ENCODE measurements around the gene MYO7A.
A peak's percentile ranks its signal among the peaks of the same experiment; 100 is the strongest.

The MYO7A gene

DNA sequence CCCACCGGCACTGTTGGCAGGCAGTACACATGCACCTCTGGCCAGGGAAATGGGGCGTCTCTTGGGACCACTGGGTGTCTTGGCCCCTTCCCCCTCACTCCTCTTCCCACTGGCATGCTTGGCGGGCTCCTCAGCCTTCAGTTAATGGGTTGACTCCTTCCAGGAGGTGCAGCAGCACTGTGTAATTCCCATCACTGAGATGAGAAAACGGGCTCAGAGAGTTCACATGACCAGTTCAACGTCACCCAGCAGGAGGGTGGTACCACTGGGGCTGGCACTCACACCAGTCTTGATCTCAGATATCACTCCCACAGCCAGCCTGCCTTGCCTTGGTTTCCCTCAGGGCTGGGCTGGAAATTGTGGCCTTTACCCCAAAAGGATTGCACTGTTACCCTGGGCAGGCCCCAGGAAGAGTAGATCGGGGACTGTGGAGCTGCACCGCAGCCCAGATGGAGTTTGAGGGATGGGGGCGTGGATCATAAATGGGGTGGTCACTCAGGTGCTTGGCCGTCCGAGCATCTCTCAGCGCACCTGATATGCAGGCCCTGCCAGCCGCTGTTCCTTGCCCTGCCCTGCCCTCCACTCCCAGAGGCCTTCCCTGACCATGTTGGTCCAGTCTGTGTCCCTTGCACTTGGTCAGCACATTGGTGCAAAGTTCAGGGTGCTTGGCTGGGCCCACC is 44.3 kb upstream of the MYO7A start:
- no peak overlapping the region for H3K4me3 ChIP-seq (ENCODE audit: low read length)
- TF ChIP-seq, protein P1, sequence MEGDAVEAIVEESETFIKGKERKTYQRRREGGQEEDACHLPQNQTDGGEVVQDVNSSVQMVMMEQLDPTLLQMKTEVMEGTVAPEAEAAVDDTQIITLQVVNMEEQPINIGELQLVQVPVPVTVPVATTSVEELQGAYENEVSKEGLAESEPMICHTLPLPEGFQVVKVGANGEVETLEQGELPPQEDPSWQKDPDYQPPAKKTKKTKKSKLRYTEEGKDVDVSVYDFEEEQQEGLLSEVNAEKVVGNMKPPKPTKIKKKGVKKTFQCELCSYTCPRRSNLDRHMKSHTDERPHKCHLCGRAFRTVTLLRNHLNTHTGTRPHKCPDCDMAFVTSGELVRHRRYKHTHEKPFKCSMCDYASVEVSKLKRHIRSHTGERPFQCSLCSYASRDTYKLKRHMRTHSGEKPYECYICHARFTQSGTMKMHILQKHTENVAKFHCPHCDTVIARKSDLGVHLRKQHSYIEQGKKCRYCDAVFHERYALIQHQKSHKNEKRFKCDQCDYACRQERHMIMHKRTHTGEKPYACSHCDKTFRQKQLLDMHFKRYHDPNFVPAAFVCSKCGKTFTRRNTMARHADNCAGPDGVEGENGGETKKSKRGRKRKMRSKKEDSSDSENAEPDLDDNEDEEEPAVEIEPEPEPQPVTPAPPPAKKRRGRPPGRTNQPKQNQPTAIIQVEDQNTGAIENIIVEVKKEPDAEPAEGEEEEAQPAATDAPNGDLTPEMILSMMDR (IDR thresholded peaks at IDR 0.05; ENCODE audit: insufficient read depth, low read depth, low read length, missing control alignments): no peak
- no peak for DNase-seq (ENCODE audit: low read depth)

DNA sequence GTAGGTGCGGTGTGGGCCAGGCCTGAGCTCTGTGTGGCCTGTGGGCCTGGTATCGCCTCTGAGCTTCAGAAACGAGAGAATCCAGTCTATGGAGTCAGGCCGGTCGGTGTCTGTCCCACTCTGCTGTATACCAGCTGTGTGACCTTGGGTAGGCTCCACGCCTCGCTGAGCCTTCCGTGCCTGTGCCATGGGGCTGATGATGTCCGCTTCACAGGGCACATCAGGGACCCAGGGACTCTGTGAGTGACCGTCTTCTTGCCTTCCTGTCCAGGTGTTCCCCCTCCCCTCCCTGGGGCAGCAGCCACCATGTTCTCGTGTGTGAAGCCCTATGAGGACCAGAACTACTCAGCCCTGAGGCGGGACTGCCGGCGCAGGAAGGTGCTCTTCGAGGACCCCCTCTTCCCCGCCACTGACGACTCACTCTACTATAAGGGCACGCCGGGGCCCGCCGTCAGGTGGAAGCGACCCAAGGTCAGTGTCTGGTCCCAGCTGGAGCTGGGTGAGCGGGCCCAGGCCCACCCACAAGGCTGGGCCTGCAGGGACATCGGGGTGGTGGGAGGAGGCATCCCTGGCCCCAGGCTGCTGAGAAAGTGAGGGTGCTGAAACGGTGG is 43.4 kb upstream of the MYO7A start:
- TF ChIP-seq, protein P1 (IDR thresholded peaks at IDR 0.05; ENCODE audit: insufficient read depth, low read depth, low read length, missing control alignments): no peak
- no peak for DNase-seq (ENCODE audit: low read depth)
- no peak overlapping the region for H3K4me3 ChIP-seq (ENCODE audit: low read length)

DNA sequence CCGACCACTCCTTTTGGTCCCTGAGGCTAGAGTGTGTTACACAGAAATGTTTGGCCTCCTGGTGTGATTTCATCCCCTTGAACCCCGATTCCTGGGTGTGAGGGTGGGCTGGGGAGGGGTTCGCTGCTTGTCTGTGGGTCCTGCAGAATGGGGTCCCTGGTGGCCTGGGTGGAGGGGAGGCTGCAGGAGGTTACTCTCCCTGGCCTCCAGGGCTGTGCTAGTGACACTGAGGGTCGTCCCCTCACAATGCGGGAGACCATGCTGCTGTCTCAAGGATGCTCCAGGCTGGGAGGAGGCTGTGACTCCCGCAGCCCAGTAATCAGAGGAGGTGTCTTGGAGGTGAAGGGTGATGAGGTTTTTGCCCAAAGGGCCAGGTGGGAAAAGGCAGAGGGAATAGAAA is 42.4 kb upstream of the MYO7A start:
- TF ChIP-seq, protein P1 (IDR thresholded peaks at IDR 0.05; ENCODE audit: insufficient read depth, low read depth, low read length, missing control alignments): no peak
- H3K4me3 ChIP-seq (ENCODE audit: low read length): no peak overlapping the region
- no peak for DNase-seq (ENCODE audit: low read depth)

DNA sequence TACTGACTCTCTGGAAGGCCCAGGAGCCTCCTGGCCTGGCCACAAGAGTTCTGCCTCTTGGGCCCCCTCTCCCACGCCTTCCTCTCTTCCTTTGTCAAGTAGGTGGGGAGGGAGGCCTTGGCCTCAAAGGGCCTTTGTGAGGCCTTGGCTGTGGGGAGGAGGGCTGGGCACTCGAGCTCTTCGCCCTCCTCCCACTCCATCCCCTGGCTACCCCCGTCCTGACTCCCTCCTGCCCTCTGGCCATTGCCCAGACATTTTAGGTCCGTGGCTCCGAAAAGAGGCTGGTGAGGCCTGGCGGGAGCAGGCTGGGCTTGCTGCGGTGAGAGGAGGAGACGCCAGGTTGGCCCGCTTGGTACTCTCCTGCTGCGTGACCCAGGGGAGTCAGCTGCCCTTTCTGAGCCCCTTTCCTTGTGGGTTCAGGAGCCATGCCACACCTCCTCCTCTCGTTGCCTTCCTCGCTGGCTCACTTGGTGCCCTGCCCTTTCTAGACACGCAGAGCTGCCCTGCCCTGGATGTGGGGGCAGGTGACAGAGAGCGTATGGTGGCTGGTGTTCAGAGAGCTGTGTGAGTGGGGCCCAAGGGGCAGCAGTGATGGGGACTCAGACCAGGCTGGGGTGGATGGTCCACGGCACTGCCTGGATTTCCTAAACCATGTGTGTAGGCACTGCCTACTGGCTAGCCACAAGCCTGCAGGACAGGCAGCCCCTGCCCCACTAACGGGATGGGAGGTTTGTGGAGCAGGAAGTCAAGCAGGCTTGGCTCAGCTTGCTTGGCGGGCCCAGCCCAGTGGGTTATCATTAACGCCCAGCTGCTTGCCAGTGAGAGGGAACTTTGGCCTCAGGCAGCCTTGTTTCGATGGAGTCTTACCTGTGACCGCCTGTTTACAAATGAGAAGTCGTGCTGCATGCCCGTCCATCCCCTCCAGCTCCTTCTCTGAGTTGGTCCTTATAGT is 41.2 kb upstream of the MYO7A start:
- TF ChIP-seq, protein P1 (IDR thresholded peaks at IDR 0.05; ENCODE audit: insufficient read depth, low read depth, low read length, missing control alignments): no peak
- no peak for DNase-seq (ENCODE audit: low read depth)

DNA sequence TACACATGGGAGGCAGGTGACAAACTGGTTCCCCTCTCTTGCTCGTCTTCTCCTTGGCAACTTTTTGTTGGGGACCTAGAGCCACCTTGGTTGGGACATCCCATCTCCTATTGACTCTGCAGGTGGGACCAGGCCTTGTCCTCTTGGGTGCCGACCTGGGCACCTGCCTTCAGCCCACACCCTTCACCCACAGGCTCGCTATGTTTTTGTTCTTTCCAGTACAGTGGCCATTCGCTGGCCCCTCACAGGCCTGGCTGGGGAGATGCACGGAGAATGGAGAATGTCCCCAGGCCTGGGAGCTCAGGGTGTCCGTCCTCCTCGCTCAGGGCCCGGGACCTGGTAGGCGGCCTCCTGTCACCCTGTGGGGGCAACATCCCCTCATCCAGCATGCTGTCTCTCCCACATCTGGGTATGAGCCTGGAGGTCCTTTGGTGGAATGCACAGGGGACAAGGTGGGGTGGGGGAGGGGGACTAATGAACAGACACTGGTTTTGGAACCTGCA is 40.3 kb upstream of the MYO7A start:
- DNase-seq (ENCODE audit: low read depth): no peak
- H3K4me3 ChIP-seq (ENCODE audit: low read length): no peak overlapping the region
- TF ChIP-seq, protein P1 (IDR thresholded peaks at IDR 0.05; ENCODE audit: insufficient read depth, low read depth, low read length, missing control alignments): no peak

More for the DNA sequence above, 41.2 kb upstream of the MYO7A start:
- no peak overlapping the region for H3K4me3 ChIP-seq (ENCODE audit: low read length)

DNA sequence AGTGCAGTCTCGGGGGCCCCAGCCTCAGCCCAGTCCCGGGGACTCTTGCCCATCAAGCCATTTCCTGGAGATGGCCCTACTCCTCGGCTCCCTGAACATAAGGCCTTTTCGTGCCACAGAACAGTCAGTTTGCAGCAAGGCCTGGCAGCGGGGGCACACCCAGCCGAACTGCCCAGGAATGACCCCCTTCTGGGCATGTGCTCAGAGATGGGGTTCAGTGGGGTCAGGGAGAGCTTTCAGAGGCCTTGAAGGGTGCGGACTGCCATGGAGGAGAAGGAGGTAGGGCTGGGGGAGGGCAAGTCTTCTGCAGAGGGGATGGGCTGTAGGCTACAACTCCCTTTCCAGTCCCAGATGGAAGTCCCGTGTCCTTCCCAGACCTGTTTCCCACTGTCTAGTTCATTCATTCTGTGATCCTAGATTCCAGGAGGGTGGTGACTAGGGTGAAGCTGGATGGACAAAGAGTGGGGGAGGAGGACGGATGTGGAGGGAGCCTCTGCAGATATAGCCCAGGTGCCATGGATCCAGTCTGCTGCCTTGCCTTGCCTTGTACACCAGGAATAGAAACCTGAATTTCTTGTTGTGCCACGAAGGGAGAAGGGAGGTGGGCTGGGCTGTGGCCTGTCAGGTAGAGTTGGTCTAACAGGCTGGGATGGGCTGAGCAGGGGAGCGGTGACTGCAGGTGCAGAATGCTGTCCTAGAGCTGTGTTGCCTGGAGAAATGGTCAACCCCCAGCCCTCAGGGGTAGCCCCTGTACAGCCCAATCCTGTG is 39.6 kb upstream of the MYO7A start:
- peak; percentile 83 for DNase-seq (ENCODE audit: low read depth)
- H3K4me3 ChIP-seq (ENCODE audit: low read length): no peak overlapping the region
- TF ChIP-seq, protein P1 (IDR thresholded peaks at IDR 0.05; ENCODE audit: insufficient read depth, low read depth, low read length, missing control alignments): no peak

All from epithelial cell of esophagus (primary cell).